ENCODE data around the gene GSAP.

Gene GSAP

DNA sequence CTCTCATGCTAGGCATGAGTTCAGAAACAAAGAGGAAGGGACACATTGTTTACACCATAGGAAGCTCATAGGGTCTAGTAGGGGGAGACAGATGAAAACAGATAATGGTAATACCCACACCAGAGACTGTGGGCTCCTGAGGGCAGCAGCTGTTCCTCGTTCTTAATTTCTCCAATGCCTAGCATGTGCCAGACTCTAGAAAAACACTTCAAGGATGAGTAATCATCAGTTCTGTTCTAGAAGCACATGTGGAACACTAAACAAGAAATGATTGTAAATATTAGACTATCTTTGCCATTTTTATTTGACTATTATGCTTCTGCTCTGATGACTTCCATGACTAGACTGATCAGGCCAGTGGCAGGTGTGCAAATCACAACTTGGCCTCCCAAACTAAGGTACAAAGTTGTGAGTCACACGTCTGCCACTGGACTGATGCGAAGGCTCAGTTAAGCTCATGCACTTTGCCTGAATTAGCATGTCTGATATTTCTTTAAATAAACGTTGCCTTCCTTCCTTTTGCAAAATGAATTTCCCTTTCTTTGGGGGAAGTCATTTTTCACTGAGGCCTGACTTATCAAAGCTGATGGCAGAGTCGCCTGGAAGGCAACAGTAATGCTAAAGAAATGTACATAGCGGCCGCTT, 127.4 kb downstream of the GSAP start:
- Histone ChIP-seq H3K36me3 (ENCODE audit: low read length) (no peaks in the 10 kb centered on the region), H3F3A (ENCODE audit: insufficient read depth) (no peaks in the 10 kb centered on the region), H3K4me3 (ENCODE audit: insufficient read depth, low read length, poor library complexity, severe bottlenecking) (no peak overlapping the region), H4K20me1 (ENCODE audit: low read depth, low read length) (no peaks in the 10 kb centered on the region), H3K9ac (ENCODE audit: low read length) (no peak overlapping the region), H3K4me2 (ENCODE audit: low read depth, low read length, poor library complexity, severe bottlenecking) (no peak overlapping the region), H2AFZ (ENCODE audit: low read depth, low read length, severe bottlenecking) (no peak overlapping the region), H3K27me3 (ENCODE audit: low read length) (no peaks in the 10 kb centered on the region), H3K79me2 (ENCODE audit: insufficient read depth, low read length) (no peaks in the 10 kb centered on the region), H3K9me2 (replicated peaks; ENCODE audit: insufficient read depth, low read length) (no peaks in the 10 kb centered on the region), H3K27ac (ENCODE audit: low read depth, low read length) (no peak overlapping the region), H3K9me3 (ENCODE audit: insufficient read depth, low read length) (no peaks in the 10 kb centered on the region)
- no peak for TF ChIP-seq EZH2phosphoT487 (conservative IDR thresholded peaks at IDR 0.05; ENCODE audit: low read length)
- TF ChIP-seq, protein P1, sequence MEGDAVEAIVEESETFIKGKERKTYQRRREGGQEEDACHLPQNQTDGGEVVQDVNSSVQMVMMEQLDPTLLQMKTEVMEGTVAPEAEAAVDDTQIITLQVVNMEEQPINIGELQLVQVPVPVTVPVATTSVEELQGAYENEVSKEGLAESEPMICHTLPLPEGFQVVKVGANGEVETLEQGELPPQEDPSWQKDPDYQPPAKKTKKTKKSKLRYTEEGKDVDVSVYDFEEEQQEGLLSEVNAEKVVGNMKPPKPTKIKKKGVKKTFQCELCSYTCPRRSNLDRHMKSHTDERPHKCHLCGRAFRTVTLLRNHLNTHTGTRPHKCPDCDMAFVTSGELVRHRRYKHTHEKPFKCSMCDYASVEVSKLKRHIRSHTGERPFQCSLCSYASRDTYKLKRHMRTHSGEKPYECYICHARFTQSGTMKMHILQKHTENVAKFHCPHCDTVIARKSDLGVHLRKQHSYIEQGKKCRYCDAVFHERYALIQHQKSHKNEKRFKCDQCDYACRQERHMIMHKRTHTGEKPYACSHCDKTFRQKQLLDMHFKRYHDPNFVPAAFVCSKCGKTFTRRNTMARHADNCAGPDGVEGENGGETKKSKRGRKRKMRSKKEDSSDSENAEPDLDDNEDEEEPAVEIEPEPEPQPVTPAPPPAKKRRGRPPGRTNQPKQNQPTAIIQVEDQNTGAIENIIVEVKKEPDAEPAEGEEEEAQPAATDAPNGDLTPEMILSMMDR (IDR thresholded peaks at IDR 0.05; ENCODE audit: insufficient read depth, low read length, poor library complexity, severe bottlenecking) = no peak

DNA sequence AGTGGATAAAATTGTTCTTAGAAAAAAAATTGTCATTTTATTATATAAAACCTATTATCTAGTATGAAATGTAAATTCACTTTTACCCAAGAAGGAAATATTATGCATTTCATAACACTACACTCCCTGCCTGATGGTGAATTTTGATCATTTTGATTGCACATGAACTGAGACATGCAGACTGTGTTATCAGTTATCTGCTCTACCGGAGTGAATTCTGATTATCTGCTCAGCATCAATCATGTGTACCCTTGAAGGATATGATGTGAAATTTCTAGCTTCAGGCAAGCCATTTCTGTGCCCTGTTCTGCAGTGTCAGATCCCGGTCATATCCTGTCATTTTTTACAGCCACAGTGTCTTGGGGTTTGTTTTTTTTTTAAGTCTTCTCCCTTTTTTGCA, 131.5 kb downstream of the GSAP start:
- TF ChIP-seq EZH2phosphoT487 (conservative IDR thresholded peaks at IDR 0.05; ENCODE audit: low read length) = no peak
- TF ChIP-seq, protein P1 (IDR thresholded peaks at IDR 0.05; ENCODE audit: insufficient read depth, low read length, poor library complexity, severe bottlenecking) = no peak
- H3K9me3 ChIP-seq (ENCODE audit: insufficient read depth, low read length) = no peaks in the 10 kb centered on the region
- no peaks in the 10 kb centered on the region for H4K20me1 ChIP-seq (ENCODE audit: low read depth, low read length)
- no peaks in the 10 kb centered on the region for H3K9me2 ChIP-seq (replicated peaks; ENCODE audit: insufficient read depth, low read length)
- no peaks in the 10 kb centered on the region for H3K79me2 ChIP-seq (ENCODE audit: insufficient read depth, low read length)
- no peaks in the 10 kb centered on the region for H3K27me3 ChIP-seq (ENCODE audit: low read length)
- H3K36me3 ChIP-seq (ENCODE audit: low read length) = no peaks in the 10 kb centered on the region
- H3K9ac ChIP-seq (ENCODE audit: low read length) = no peak overlapping the region
- no peak overlapping the region for H3K27ac ChIP-seq (ENCODE audit: low read depth, low read length)
- no peak overlapping the region for H2AFZ ChIP-seq (ENCODE audit: low read depth, low read length, severe bottlenecking)
- H3K4me2 ChIP-seq (ENCODE audit: low read depth, low read length, poor library complexity, severe bottlenecking) = no peak overlapping the region
- no peaks in the 10 kb centered on the region for H3F3A ChIP-seq (ENCODE audit: insufficient read depth)
- H3K4me3 ChIP-seq (ENCODE audit: insufficient read depth, low read length, poor library complexity, severe bottlenecking) = no peak overlapping the region

DNA sequence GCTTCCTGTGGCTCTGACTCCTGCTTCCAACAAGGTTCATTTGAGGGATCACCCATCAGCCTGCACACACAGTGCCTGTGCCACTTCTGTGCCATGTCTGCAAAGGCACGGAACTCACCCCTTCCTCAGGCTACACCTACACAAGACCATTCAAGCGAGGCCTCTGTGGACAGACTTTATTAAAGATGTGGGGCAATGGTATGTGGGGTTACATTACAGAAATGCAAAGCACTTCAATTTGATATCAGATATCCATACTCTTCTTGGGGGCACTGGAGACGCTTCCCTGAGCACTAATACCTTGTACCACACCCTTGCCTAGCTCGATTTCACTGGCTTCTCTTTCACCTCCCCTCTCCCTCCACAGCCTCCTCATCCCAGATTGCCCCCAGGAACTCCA, 132.1 kb downstream of the GSAP start:
- no peaks in the 10 kb centered on the region for H3F3A ChIP-seq (ENCODE audit: insufficient read depth)
- no peak overlapping the region for H3K4me3 ChIP-seq (ENCODE audit: insufficient read depth, low read length, poor library complexity, severe bottlenecking)
- H3K9ac ChIP-seq (ENCODE audit: low read length) = no peak overlapping the region
- no peak overlapping the region for H2AFZ ChIP-seq (ENCODE audit: low read depth, low read length, severe bottlenecking)
- no peaks in the 10 kb centered on the region for H3K27me3 ChIP-seq (ENCODE audit: low read length)
- no peaks in the 10 kb centered on the region for H4K20me1 ChIP-seq (ENCODE audit: low read depth, low read length)
- no peak overlapping the region for H3K4me2 ChIP-seq (ENCODE audit: low read depth, low read length, poor library complexity, severe bottlenecking)
- no peaks in the 10 kb centered on the region for H3K79me2 ChIP-seq (ENCODE audit: insufficient read depth, low read length)
- no peak overlapping the region for H3K27ac ChIP-seq (ENCODE audit: low read depth, low read length)
- H3K9me3 ChIP-seq (ENCODE audit: insufficient read depth, low read length) = no peaks in the 10 kb centered on the region
- H3K9me2 ChIP-seq (replicated peaks; ENCODE audit: insufficient read depth, low read length) = no peaks in the 10 kb centered on the region
- no peak for TF ChIP-seq EZH2phosphoT487 (conservative IDR thresholded peaks at IDR 0.05; ENCODE audit: low read length)
- TF ChIP-seq, protein P1 (IDR thresholded peaks at IDR 0.05; ENCODE audit: insufficient read depth, low read length, poor library complexity, severe bottlenecking) = no peak
- no peaks in the 10 kb centered on the region for H3K36me3 ChIP-seq (ENCODE audit: low read length)

Data from SU-DHL-6 (cell line).